GM23248 (cell line): ENCODE results near the gene TRAP1. TPM values are rescaled to one million over a fixed set of nuclear protein-coding genes. Genes with fewer than 3 reads are reported as not detected.

Experiments used
- DNase-seq: peaks from one replicate; pipeline ENCODE4 v3.0.0-alpha.2; 2015
- H2AFZ ChIP-seq: fragments of 200-600 bp; sonication (generic); 2 replicates; pipeline ENCODE4 v1.6.1; 2016; ENCODE audit warnings: antibody characterized with exemption
- H3F3A ChIP-seq: fragments of 200-600 bp; sonication (generic); 2 replicates; pipeline ENCODE4 v1.6.1; 2016; ENCODE audit warnings: mild to moderate bottlenecking, antibody characterized with exemption, mixed run types; ENCODE audit not compliant: insufficient read depth
- H3K27ac ChIP-seq: fragments of 200-600 bp; sonication (generic); 2 replicates; pipeline ENCODE4 v1.5.1; 2016; ENCODE audit warnings: mild to moderate bottlenecking
- H3K27me3 ChIP-seq: fragments of 200-600 bp; sonication (generic); replicated peaks from 2 replicates; pipeline ENCODE4 v1.6.1; 2016; ENCODE audit warnings: mild to moderate bottlenecking; ENCODE audit not compliant: insufficient read depth
- H3K36me3 ChIP-seq: fragments of 200-600 bp; sonication (generic); 2 replicates; pipeline ENCODE4 v1.6.1; 2016; ENCODE audit warnings: low read depth, mild to moderate bottlenecking
- H3K4me1 ChIP-seq: fragments of 200-600 bp; sonication (generic); 2 replicates; pipeline ENCODE4 v1.6.1; 2016; ENCODE audit warnings: mild to moderate bottlenecking; ENCODE audit not compliant: insufficient read depth
- H3K4me2 ChIP-seq: fragments of 200-600 bp; sonication (generic); one replicate; pipeline ENCODE4 v1.6.1; 2016; ENCODE audit warnings: mild to moderate bottlenecking; ENCODE audit not compliant: unreplicated experiment
- H3K4me3 ChIP-seq: fragments of 200-600 bp; sonication (generic); 2 replicates; pipeline ENCODE4 v1.5.1; 2016; ENCODE audit warnings: mild to moderate bottlenecking
- H3K79me2 ChIP-seq: fragments of 200-600 bp; sonication (generic); 2 replicates; pipeline ENCODE4 v1.6.1; 2016; ENCODE audit warnings: mild to moderate bottlenecking; ENCODE audit not compliant: insufficient read depth
- H3K9ac ChIP-seq: fragments of 200-600 bp; sonication (generic); 2 replicates; pipeline ENCODE4 v1.6.1; 2016; ENCODE audit warnings: mild to moderate bottlenecking
- H3K9me2 ChIP-seq: fragments of 200-600 bp; sonication (generic); 2 replicates; pipeline ENCODE4 v1.6.1; 2016; ENCODE audit warnings: mixed run types, mild to moderate bottlenecking, moderate library complexity; ENCODE audit not compliant: insufficient read depth
- H3K9me3 ChIP-seq: fragments of 200-600 bp; sonication (generic); one replicate; pipeline ENCODE4 v1.6.1; 2017; ENCODE audit warnings: low read depth
- H4K20me1 ChIP-seq: fragments of 200-600 bp; sonication (generic); 2 replicates; pipeline ENCODE4 v1.6.0; 2016; ENCODE audit not compliant: insufficient read depth
- EZH2 ChIP-seq: fragments of 200-600 bp; sonication (generic); IDR thresholded peaks from 2 replicates; pipeline ENCODE4 v1.6.1; 2018; ENCODE audit warnings: antibody characterized with exemption, mild to moderate bottlenecking; ENCODE audit not compliant: insufficient read depth, poor library complexity, severe bottlenecking
- EZH2phosphoT487 ChIP-seq: fragments of 200-600 bp; sonication (generic); IDR thresholded peaks from 2 replicates; pipeline ENCODE4 v1.6.1; 2018; ENCODE audit warnings: antibody characterized with exemption, moderate library complexity, mild to moderate bottlenecking, low read depth; ENCODE audit not compliant: insufficient read depth
- WGBS, 2 experiments: methylation state at CpG; one replicate each; pipeline ENCODE4 v1.1.6; 2015 to 2017; ENCODE audit warnings: low lambda C conversion rate in 2 of 2, low coverage in 1 of 2; ENCODE audit errors: missing lambda C conversion rate in 2 of 2; 5-methylcytosine and 5-hydroxymethylcytosine counted together
- in situ Hi-C: fragments of 300-500 bp; cut with MboI; formaldehyde crosslinking; loops from 2 replicates; pipeline ENCODE4 v1.15.0; 2020
- polyA plus RNA-seq: library from polyadenylated mRNA; unstranded; fragments of >200 nt; fragmentation: Nextera tagmentation; extraction: Ambion mirVana; gene quantifications from 2 replicates; pipeline ENCODE4 v1.2.1, GENCODE V29; 2016
- total RNA-seq: library from RNA; depleted of rRNA; stranded (reverse); fragments of >200 nt; shearing (Covaris generic); gene quantifications from 2 replicates; pipeline ENCODE4 v1.2.3, GENCODE V29; 2014

TRAP1 gene
- total and polyA plus RNA-seq, 2 experiments from 2014 or later = 56.6 to 73.4 TPM

GRCh38 chr16:3677994-3678393 is 39.3 kb downstream of the TRAP1 start:
- no peaks in the 10 kb centered on the region for H3K9me2 ChIP-seq
- no peaks in the 10 kb centered on the region for H3K27me3 ChIP-seq
- H3K9ac ChIP-seq = no peak overlapping the region
- H3K4me2 ChIP-seq = no peak overlapping the region
- 98% methylated on average over 11 of the region's 11 CpGs for WGBS, 2 experiments
- no peak overlapping the region for H3K27ac ChIP-seq
- in situ Hi-C loops = no loop called here
- no peaks in the 10 kb centered on the region for H3F3A ChIP-seq
- H3K4me3 ChIP-seq = no peak overlapping the region
- DNase-seq = no peak
- no peaks in the 10 kb centered on the region; the same call in 1 of the 2 replicates for H3K36me3 ChIP-seq
- H3K9me3 ChIP-seq = no peaks in the 10 kb centered on the region
- no peak for TF ChIP-seq EZH2phosphoT487
- no peak for TF ChIP-seq EZH2
- no peak overlapping the region for H2AFZ ChIP-seq
- H3K4me1 ChIP-seq = no peaks in the 10 kb centered on the region
- H4K20me1 ChIP-seq = no peaks in the 10 kb centered on the region
- H3K79me2 ChIP-seq = no peaks in the 10 kb centered on the region

- in situ Hi-C loops = no loop called here
- Histone ChIP-seq H2AFZ (no peak overlapping the region), H3K27ac (no peak overlapping the region), H3K79me2 (no peaks in the 10 kb centered on the region), H3K27me3 (no peaks in the 10 kb centered on the region), H3K36me3 (no peaks in the 10 kb centered on the region; the same call in 1 of the 2 replicates), H3K9me2 (no peaks in the 10 kb centered on the region), H4K20me1 (no peaks in the 10 kb centered on the region), H3K4me2 (no peak overlapping the region), H3K9me3 (no peaks in the 10 kb centered on the region), H3K4me3 (no peak overlapping the region), H3F3A (no peaks in the 10 kb centered on the region), H3K9ac (no peak overlapping the region), H3K4me1 (no peaks in the 10 kb centered on the region)
- WGBS, 2 experiments = 92 to 97% methylated on average over 18 to 24 of the region's 24 CpGs
- TF ChIP-seq EZH2phosphoT487 (no peak), EZH2 (no peak)
- no peak for DNase-seq
Observed at GRCh38 chr16:3675601-3676130, 41.7 kb downstream of the TRAP1 start.

GRCh38 chr16:3674513-3675295 is 42.6 kb downstream of the TRAP1 start:
- no peaks in the 10 kb centered on the region for H3K4me1 ChIP-seq
- 89 to 90% methylated on average over 23 to 34 of the region's 34 CpGs for WGBS, 2 experiments
- H3K27me3 ChIP-seq = no peaks in the 10 kb centered on the region
- no peak overlapping the region for H2AFZ ChIP-seq
- no peaks in the 10 kb centered on the region for H3F3A ChIP-seq
- DNase-seq = no peak
- in situ Hi-C loops = no loop called here
- H3K9me3 ChIP-seq = no peaks in the 10 kb centered on the region
- no peak overlapping the region for H3K4me2 ChIP-seq
- H4K20me1 ChIP-seq = no peaks in the 10 kb centered on the region
- no peak overlapping the region for H3K27ac ChIP-seq
- H3K9ac ChIP-seq = no peak overlapping the region
- H3K79me2 ChIP-seq = no peaks in the 10 kb centered on the region
- TF ChIP-seq EZH2phosphoT487 (no peak), EZH2 (no peak)
- no peak overlapping the region for H3K4me3 ChIP-seq
- H3K9me2 ChIP-seq = no peaks in the 10 kb centered on the region
- H3K36me3 ChIP-seq = no peaks in the 10 kb centered on the region; the same call in 1 of the 2 replicates

- H3F3A ChIP-seq = no peaks in the 10 kb centered on the region
- no peaks in the 10 kb centered on the region for H3K79me2 ChIP-seq
- no peak overlapping the region for H3K4me3 ChIP-seq
- H3K27me3 ChIP-seq = no peaks in the 10 kb centered on the region
- WGBS, 2 experiments = 92 to 95% methylated on average over 12 to 13 of the region's 13 CpGs
- no peak overlapping the region for H2AFZ ChIP-seq
- no peaks in the 10 kb centered on the region for H3K4me1 ChIP-seq
- H4K20me1 ChIP-seq = no peaks in the 10 kb centered on the region
- in situ Hi-C loops = no loop called here
- peaks cover 3% of the 10 kb centered on the region; the same call in 1 of the 2 replicates for H3K36me3 ChIP-seq
- H3K27ac ChIP-seq = no peak overlapping the region
- no peak overlapping the region for H3K4me2 ChIP-seq
- H3K9ac ChIP-seq = no peak overlapping the region
- no peak for TF ChIP-seq EZH2
- TF ChIP-seq EZH2phosphoT487 = no peak
- H3K9me2 ChIP-seq = no peaks in the 10 kb centered on the region
- DNase-seq = no peak
- H3K9me3 ChIP-seq = no peaks in the 10 kb centered on the region
Observed at GRCh38 chr16:3673676-3674377, 43.5 kb downstream of the TRAP1 start.
